SJSA1 (cell line): ENCODE measurements around the gene ATP2B1. TPM values are rescaled to one million over a fixed set of nuclear protein-coding genes. Genes with fewer than 3 reads are reported as not detected.

Experiments
- DNase-seq, 2 experiments: peaks; one replicate each; pipeline ENCODE4 v3.0.0-alpha.2; 2015 to 2020; ENCODE audit warnings: low spot score in 2 of 2, low read depth in 1 of 2
- H3K27ac ChIP-seq: fragments of 250-450 bp; sonication (Bioruptor Pico); 2 replicates; pipeline ENCODE4 v1.5.1; 2020; ENCODE audit warnings: mild to moderate bottlenecking, moderate library complexity
- H3K27me3 ChIP-seq: fragments of 250-450 bp; sonication (Bioruptor Pico); replicated peaks from 2 replicates; pipeline ENCODE4 v1.5.1; 2020; ENCODE audit warnings: mild to moderate bottlenecking, moderate library complexity
- H3K36me3 ChIP-seq: fragments of 250-450 bp; sonication (Bioruptor Pico); 2 replicates; pipeline ENCODE4 v1.5.1; 2020; ENCODE audit warnings: mild to moderate bottlenecking
- H3K4me1 ChIP-seq: fragments of 250-450 bp; sonication (Bioruptor Pico); replicated peaks from 2 replicates; pipeline ENCODE4 v1.6.1; 2021; ENCODE audit warnings: mild to moderate bottlenecking
- H3K4me3 ChIP-seq: fragments of 250-450 bp; sonication (Bioruptor Pico); 2 replicates; pipeline ENCODE4 v1.5.1; 2020; ENCODE audit warnings: mild to moderate bottlenecking
- H3K9me3 ChIP-seq: fragments of 250-450 bp; sonication (Bioruptor Pico); replicated peaks from 2 replicates; pipeline ENCODE4 v1.5.1; 2020; ENCODE audit warnings: mild to moderate bottlenecking
- total RNA-seq: library from RNA; depleted of rRNA; stranded (reverse); fragments of >200 nt; shearing (Covaris generic); gene quantifications from 2 replicates; pipeline ENCODE4 v1.2.3, GENCODE V29; 2014

ATP2B1 gene
- total RNA-seq, 1 experiment from 2014 or later, result 49.8 TPM

DNA sequence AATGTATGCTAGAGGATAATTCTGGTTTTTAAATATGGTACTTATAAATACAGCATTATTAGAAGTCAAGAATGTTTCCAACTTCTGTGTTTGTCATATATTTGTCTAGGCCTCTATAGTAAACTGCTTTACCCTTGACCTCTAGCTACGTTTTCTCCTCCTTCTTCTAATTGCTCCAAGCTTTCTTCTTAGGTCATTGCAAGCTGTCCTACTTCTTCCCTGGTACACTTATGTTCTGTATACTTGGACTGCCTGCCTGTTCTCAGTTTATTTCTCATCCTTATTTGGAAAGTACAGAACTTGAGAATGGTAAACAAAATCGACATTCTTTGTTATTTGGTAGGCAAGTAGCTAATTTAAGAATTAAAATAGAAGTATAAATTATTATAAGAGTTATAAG is 23.9 kb upstream of the ATP2B1 start:
- peaks cover 34% of the 10 kb centered on the region for H3K4me1 ChIP-seq
- H3K27me3 ChIP-seq, result no peaks in the 10 kb centered on the region
- H3K27ac ChIP-seq, result peak overlapping the region; percentile 58
- peaks cover 7% of the 10 kb centered on the region for H3K9me3 ChIP-seq
- no peak overlapping the region for H3K4me3 ChIP-seq
- no peaks in the 10 kb centered on the region for H3K36me3 ChIP-seq
- no peak for DNase-seq

DNA sequence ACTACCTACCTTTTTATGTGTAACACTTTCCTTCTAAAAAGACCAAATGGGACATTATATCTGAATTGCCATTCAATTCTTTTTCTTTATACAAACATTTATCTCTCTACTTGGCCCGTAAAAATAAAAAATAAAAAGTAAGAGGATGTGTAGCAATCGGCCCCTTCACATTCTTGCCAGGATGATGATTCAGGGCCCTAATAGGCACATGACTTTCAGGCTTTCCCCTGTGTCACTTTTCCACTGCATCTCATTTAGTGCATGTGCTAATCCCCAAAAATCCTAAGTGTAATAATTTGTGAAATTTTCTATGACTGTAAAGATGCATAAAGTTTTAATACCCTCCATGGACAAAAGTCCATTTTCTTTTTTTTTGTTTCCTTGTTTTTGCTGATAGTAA is 23.0 kb upstream of the ATP2B1 start:
- Histone ChIP-seq H3K27me3 (no peaks in the 10 kb centered on the region), H3K4me3 (no peak overlapping the region), H3K9me3 (peaks cover 7% of the 10 kb centered on the region), H3K4me1 (peaks cover 34% of the 10 kb centered on the region), H3K27ac (peak overlapping the region; percentile 58), H3K36me3 (no peaks in the 10 kb centered on the region)
- DNase-seq, result peak in 1 of 2 experiments; percentile 33

DNA sequence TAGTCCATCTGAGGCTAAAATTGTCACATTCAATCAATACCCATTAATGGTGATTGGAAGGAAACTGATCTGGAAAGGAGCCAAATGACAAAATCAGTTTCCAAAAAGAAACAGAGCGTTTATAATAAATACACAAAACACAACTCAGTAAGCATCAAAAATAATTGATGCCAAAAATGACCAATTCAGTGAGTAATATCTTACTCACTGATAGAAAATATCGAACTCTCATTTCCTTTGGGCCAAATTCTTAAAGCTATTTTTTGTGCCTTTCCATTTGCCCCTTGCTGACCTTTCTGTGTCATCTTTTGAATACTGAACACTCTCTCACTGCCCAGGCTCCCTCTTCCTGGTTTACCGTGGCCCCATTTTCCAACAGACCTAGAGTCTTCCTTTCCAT is 22.5 kb upstream of the ATP2B1 start:
- Histone ChIP-seq H3K4me3 (no peak overlapping the region), H3K27me3 (no peaks in the 10 kb centered on the region), H3K4me1 (peaks cover 34% of the 10 kb centered on the region), H3K36me3 (no peaks in the 10 kb centered on the region), H3K9me3 (peaks cover 7% of the 10 kb centered on the region), H3K27ac (peak overlapping the region; percentile 58)
- no peak for DNase-seq

DNA sequence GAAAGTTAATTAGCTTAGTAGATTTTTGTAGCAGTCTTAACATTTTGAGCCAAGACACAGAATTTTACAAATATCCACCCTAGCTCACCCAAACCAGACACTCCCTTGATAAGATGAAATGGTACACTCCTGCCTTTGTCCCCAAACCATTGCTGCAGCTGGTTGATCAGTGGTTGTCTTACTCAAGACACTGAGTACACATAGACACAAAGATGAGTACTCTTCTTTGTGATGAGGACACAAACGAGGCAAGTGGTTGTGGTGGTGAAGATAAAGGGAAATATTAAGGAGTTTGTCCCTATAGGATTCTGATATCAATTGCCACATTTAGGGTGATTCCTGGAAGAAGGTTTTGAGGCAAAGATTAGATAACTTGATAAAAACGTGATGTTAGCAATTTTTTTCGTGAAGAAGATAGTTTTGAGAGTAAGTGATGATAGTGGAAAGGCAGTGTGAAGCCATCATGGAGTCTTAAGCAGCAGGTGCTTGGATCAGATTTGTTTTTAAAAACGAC is 21.4 kb upstream of the ATP2B1 start:
- Histone ChIP-seq H3K27ac (no peak overlapping the region), H3K4me1 (peaks cover 34% of the 10 kb centered on the region), H3K9me3 (peaks cover 7% of the 10 kb centered on the region), H3K27me3 (no peaks in the 10 kb centered on the region), H3K4me3 (no peak overlapping the region), H3K36me3 (no peaks in the 10 kb centered on the region)
- no peak for DNase-seq

DNA sequence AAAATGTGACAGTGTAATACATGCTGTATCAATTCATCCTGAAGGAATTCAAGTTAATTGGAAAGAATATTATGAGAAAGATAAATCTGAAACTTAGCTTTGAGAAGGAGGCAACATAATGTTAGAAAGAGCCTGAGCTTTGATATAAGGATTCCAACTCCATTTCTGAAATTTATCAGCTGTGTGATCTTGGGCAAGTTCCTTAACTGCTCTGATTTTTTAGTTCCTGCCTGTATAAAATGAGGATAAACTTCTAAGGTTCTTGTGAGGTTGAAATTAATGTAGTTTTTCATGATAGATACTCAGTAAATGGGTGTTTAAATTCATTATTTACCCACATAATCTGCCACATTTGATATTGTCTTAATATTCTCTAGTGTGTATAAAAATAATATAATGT is 14.6 kb upstream of the ATP2B1 start:
- Histone ChIP-seq H3K4me1 (no peaks in the 10 kb centered on the region), H3K4me3 (no peak overlapping the region), H3K36me3 (no peaks in the 10 kb centered on the region), H3K27me3 (no peaks in the 10 kb centered on the region), H3K27ac (no peak overlapping the region), H3K9me3 (no peaks in the 10 kb centered on the region)
- DNase-seq, result no peak

DNA sequence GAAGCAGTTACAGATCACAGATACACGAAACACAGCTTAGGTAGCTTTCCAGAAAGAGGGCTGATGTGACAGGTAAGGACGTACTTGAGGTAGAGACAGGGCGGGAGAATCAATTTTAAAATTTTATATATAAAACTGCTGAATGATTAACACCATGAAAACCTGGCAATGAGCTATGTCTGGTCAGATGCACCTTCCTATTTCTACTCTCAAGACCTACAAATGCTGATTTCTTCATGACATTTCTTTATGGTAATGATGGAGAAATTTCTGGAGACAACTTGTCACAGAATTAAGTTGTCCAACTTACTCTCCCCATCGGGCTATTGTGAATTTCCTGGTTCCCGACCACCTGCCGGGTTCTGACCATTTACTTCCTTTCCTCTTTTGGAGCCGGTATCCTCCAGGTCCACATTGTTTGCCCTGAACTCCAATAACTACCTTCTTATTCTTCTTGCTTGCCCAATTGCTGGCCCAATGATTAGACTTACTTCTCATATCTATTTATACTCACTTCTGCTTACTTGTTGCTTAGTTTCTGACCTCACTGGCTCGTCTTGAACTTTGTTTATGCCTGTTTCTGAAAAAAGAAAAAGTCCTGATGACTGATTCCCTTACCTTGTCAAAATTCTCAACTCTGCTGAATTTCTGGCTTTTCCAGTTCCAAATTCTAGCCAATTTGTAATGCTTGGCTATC is 12.8 kb upstream of the ATP2B1 start:
- Histone ChIP-seq H3K9me3 (no peaks in the 10 kb centered on the region), H3K36me3 (no peaks in the 10 kb centered on the region), H3K27me3 (no peaks in the 10 kb centered on the region), H3K4me3 (no peak overlapping the region), H3K4me1 (no peaks in the 10 kb centered on the region), H3K27ac (no peak overlapping the region)
- no peak for DNase-seq

DNA sequence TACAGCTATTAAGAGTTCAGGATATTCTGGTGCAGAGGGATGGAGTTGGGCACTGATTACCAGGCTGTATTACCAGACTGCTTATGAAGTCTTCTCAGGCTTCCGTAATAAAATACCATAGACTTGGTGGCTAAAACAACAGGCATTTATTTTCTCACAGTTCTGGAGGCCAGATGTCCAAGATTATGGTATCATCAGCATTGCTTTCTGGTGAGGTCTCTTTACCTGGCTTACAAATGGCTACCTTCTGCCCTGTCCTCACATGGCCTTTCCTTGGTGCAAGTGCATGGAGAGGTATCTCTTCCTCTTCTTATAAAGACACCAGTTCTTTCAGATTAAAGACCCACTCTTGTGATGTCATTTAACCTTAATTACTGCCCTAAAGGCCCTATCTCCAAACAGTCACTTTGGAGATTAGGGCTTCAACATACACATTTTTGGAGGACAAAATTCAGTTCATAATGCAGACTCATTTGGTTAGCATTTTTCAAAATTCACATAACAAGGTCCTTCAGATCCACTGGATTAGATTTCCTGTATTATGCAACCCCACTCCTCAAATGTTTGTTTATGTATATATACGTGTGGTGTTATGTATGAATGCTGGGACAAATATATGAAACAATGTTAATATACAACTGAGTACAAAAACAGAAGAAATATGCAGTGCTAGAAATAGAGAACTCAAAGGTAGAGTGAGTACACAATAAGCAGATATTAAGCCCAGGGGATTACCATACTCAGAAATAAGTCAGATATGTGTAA is 9.3 kb upstream of the ATP2B1 start:
- DNase-seq, result no peak
- no peak overlapping the region for H3K4me3 ChIP-seq
- H3K27ac ChIP-seq, result no peak overlapping the region
- no peaks in the 10 kb centered on the region for H3K27me3 ChIP-seq
- no peaks in the 10 kb centered on the region for H3K36me3 ChIP-seq
- H3K9me3 ChIP-seq, result no peaks in the 10 kb centered on the region
- H3K4me1 ChIP-seq, result no peaks in the 10 kb centered on the region

DNA sequence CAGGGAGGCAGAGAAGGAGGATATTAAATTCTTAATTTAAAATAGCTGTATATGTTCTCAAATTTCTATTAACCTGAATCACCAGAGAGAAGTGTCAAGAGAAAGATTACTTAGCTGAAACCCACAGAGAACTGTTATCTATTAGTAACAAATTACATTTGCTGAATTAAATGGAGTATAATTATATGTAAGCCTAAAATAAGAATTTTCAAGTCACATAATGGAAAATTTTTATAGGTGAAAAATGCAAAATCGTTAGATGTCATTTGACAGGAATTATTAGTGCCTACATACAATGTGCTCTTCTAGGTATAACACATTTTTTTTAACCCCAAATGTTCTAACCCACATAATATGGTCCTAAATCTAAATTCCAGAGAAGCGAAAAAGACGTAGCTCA is 4.1 kb upstream of the ATP2B1 start:
- H3K9me3 ChIP-seq, result no peaks in the 10 kb centered on the region
- H3K4me1 ChIP-seq, result no peaks in the 10 kb centered on the region
- no peak for DNase-seq
- no peak overlapping the region for H3K4me3 ChIP-seq
- H3K27me3 ChIP-seq, result no peaks in the 10 kb centered on the region
- peaks cover 15% of the 10 kb centered on the region for H3K36me3 ChIP-seq
- H3K27ac ChIP-seq, result no peak overlapping the region

DNA sequence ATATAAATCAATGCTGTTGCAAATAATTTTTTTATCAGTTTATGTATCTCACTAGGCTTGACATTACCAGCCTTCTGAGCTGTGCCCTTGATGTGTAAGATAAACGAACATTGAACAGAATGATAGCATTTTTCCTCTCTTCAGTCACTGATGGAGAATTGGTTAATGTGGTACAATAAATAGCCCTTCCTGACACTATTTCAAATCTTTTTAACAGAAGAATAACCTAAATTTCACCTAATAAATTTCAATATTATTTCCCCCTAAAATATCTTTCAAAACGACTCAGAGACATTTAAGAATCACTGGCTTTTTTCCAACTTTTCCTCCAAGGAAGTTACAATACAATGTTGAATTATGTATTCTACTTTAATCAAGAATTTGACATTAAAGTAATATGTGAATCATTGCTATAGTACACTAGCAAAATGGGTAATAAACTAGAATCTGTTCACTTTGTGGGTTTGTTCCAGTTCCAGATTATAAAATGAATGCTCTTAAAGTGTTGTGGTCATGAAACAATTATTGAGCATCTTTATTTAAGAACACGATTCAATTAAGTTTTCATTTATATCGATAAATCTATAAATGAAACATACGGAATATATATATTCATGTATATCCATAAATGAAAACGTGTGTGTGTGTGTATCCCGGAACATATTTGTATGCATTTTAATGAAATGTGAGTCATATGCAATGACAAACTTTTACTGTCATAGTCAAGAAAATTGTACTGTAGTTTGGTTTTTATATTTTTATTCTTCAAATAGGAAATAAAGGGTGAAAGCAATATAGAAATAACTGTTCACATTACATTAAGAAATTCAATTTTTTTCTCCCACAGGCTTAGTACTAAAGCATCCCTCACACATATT is 2.5 kb upstream of the ATP2B1 start:
- no peak for DNase-seq
- Histone ChIP-seq H3K27me3 (no peaks in the 10 kb centered on the region), H3K4me3 (peak overlapping the region; percentile 99), H3K27ac (no peak overlapping the region), H3K36me3 (peaks cover 15% of the 10 kb centered on the region), H3K4me1 (peaks cover 4% of the 10 kb centered on the region), H3K9me3 (no peaks in the 10 kb centered on the region)

DNA sequence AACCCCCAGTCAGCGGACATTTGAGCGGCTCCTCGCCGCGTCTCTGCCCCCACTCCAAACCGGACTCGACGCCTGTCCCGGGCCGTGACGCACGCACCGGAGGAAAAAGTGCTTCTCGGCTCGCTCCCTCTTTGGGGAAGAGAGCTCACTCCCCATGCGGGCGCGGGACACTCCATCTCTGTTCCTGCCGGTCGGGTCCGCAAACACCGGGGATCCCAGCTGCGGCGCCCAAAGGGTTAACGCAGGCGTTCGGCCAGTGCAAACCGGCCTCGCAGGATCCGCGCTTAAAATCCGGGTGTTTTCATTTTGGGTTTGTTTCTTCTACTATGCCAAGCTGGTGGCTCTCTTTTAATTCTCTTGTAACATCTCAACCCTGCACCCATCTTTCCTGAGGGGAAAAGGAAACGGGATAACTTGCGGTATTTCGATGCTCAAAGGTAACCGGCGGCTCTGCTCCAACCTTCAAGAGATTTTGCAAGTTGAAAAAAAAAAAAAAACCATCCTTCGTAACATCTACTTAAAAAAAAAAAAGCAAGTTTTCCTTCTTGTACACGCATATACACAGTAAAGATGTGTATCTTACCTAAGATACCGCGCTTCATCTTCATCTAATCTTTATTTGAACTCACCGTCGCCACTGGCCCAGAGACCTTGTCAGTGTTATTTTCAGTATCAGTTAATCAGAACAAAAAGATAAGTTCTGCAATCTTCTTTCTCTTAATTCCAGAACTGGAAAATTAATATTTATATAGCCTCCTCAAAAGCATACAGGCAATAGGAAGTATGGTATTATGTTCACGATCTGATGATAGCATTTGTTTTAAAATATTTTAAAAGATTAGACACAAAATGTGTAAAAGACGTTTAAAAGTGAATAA is 1.6 kb upstream of the ATP2B1 start:
- peak overlapping the region; percentile 87 for H3K27ac ChIP-seq
- H3K27me3 ChIP-seq, result no peaks in the 10 kb centered on the region
- no peaks in the 10 kb centered on the region for H3K9me3 ChIP-seq
- H3K4me1 ChIP-seq, result peaks cover 4% of the 10 kb centered on the region
- peak overlapping the region; percentile 99 for H3K4me3 ChIP-seq
- H3K36me3 ChIP-seq, result peaks cover 15% of the 10 kb centered on the region
- DNase-seq, result peak in 1 of 2 experiments; percentile 50

DNA sequence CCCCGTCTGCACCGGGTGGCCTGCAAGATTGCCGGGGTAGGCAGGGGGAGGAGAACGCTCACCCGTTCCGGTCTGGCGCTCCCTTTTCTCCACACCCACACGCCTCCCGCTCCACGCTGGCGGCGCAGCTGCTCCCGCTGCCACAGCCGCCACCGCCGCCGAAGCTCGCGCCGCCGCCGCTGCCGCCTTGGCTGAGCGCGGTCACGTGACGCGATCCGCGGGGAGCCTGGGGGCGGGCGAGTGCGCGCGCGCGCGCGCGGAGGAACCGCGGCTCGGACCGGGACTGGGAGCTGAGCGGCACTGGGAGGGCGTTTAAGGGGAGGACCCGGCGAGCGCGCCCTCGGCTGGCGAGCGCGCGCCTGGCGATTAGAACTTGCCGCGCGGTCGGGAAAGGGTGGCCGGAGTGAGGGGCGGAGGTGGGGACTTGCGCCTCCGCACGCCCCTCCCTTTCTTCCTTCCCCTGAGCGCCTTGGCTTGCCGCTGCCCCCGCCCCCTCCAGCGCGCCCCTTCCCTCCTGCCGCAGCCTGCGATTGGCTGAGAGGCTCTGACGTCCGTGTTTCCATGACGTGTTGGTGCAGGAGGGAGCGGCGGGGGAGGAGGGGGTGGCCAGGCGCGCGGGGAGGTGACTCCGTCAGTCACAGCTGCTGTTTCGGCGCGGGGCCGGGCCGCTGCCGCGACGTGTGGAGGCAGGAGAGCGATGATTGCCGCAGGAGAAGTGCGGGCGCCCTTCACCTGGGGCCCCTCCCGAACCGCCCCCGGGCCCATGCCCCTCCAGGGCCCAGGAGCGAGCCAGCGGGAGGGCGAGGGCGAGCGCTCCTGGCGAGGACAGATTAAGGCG is 738 bp upstream of the ATP2B1 start:
- peaks cover 4% of the 10 kb centered on the region for H3K4me1 ChIP-seq
- peaks cover 15% of the 10 kb centered on the region for H3K36me3 ChIP-seq
- H3K4me3 ChIP-seq, result peak overlapping the region; percentile 99
- H3K27ac ChIP-seq, result peak overlapping the region; percentile 87
- H3K9me3 ChIP-seq, result no peaks in the 10 kb centered on the region
- H3K27me3 ChIP-seq, result no peaks in the 10 kb centered on the region
- DNase-seq, result peak; percentile 99
